ENCODE measurements around the gene SUCNR1. TPM values are rescaled to one million over a fixed set of nuclear protein-coding genes. Genes with fewer than 3 reads are reported as not detected.
"Not testable (repeated sequence)": the region's sequence is repeated elsewhere in the genome, so short reads cannot be mapped to it uniquely, and the experiment has no call there.

The SUCNR1 gene
- total RNA-seq, 1 donor from 2014 or later, result not detected

- H3K9me3 Mint-ChIP-seq (ENCODE audit: unreplicated experiment), result no peaks in the 10 kb centered on the region
- no peak overlapping the region for H3K4me3 Mint-ChIP-seq (ENCODE audit: unreplicated experiment)
- H3K36me3 Mint-ChIP-seq (ENCODE audit: unreplicated experiment), result no peaks in the 10 kb centered on the region
- no peak for DNase-seq (ENCODE audit: extremely low spot score, unreplicated experiment)
- TF ChIP-seq, protein P1, sequence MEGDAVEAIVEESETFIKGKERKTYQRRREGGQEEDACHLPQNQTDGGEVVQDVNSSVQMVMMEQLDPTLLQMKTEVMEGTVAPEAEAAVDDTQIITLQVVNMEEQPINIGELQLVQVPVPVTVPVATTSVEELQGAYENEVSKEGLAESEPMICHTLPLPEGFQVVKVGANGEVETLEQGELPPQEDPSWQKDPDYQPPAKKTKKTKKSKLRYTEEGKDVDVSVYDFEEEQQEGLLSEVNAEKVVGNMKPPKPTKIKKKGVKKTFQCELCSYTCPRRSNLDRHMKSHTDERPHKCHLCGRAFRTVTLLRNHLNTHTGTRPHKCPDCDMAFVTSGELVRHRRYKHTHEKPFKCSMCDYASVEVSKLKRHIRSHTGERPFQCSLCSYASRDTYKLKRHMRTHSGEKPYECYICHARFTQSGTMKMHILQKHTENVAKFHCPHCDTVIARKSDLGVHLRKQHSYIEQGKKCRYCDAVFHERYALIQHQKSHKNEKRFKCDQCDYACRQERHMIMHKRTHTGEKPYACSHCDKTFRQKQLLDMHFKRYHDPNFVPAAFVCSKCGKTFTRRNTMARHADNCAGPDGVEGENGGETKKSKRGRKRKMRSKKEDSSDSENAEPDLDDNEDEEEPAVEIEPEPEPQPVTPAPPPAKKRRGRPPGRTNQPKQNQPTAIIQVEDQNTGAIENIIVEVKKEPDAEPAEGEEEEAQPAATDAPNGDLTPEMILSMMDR (IDR thresholded peaks at IDR 0.05), result no peak
- H3K4me1 Mint-ChIP-seq (ENCODE audit: unreplicated experiment), result peaks cover 7% of the 10 kb centered on the region
- H3K27ac Mint-ChIP-seq (ENCODE audit: unreplicated experiment), result no peak overlapping the region
- no peaks in the 10 kb centered on the region for H3K27me3 Mint-ChIP-seq (ENCODE audit: unreplicated experiment)
These were observed 17.3 kb downstream of the SUCNR1 start for GRCh38 chr3:151890721-151891141.

- TF ChIP-seq, protein P1 (IDR thresholded peaks at IDR 0.05), result no peak
- H3K27me3 Mint-ChIP-seq (ENCODE audit: unreplicated experiment), result no peaks in the 10 kb centered on the region
- H3K9me3 Mint-ChIP-seq (ENCODE audit: unreplicated experiment), result no peaks in the 10 kb centered on the region
- H3K4me1 Mint-ChIP-seq (ENCODE audit: unreplicated experiment), result peaks cover 13% of the 10 kb centered on the region
- no peak for DNase-seq (ENCODE audit: extremely low spot score, unreplicated experiment)
- H3K36me3 Mint-ChIP-seq (ENCODE audit: unreplicated experiment), result no peaks in the 10 kb centered on the region
- no peak overlapping the region for H3K4me3 Mint-ChIP-seq (ENCODE audit: unreplicated experiment)
- H3K27ac Mint-ChIP-seq (ENCODE audit: unreplicated experiment), result no peak overlapping the region
These were observed 18.3 kb downstream of the SUCNR1 start for GRCh38 chr3:151891721-151892120.

- H3K4me3 Mint-ChIP-seq (ENCODE audit: unreplicated experiment), result no peak overlapping the region
- H3K27me3 Mint-ChIP-seq (ENCODE audit: unreplicated experiment), result no peaks in the 10 kb centered on the region
These were observed 20.8 kb downstream of the SUCNR1 start for GRCh38 chr3:151894219-151894618.

DNA sequence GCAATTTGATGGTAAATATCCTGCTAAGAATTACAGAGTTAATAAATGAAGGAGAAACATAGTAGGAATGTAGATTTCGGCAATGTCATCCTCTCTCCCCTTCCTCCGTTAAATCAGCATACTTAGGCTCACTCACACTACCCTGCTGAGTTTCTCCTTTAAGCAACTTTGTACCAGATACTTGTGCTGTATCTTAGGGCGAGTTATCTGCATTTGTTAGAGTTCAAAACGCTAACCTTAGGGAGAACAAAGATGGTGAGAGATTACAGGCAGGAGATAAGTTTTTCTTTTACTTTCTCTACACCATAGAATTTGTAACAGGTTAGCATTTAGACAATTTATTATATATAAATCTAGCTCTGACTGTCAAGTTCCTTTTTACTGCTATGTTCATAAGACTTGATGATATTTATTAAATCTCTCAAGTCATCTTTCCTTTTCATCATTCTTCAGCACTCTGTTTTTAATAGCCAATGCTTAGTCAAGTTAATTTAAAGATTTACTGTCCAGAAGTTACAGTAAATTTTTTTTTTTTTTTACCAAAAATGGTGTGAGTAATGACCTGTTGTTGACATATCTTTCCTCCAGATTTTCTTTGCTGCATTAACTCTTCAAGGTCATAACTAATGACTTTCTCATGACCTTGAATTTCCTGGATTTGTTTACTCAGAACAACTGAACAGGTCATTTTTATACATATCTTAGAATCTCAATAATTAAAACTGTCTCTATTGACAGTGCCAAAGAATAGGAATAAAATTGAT, 22.2 kb downstream of the SUCNR1 start:
- H3K27me3 Mint-ChIP-seq (ENCODE audit: unreplicated experiment), result no peaks in the 10 kb centered on the region
- no peak overlapping the region for H3K4me3 Mint-ChIP-seq (ENCODE audit: unreplicated experiment)
- peaks cover 24% of the 10 kb centered on the region for H3K4me1 Mint-ChIP-seq (ENCODE audit: unreplicated experiment)
- no peaks in the 10 kb centered on the region for H3K9me3 Mint-ChIP-seq (ENCODE audit: unreplicated experiment)
- H3K36me3 Mint-ChIP-seq (ENCODE audit: unreplicated experiment), result no peaks in the 10 kb centered on the region
- no peak overlapping the region for H3K27ac Mint-ChIP-seq (ENCODE audit: unreplicated experiment)
- TF ChIP-seq, protein P1 (IDR thresholded peaks at IDR 0.05), result no peak
- no peak for DNase-seq (ENCODE audit: extremely low spot score, unreplicated experiment)

More at GRCh38 chr3:151894219-151894618, 20.8 kb downstream of the SUCNR1 start:
- H3K4me1 Mint-ChIP-seq (ENCODE audit: unreplicated experiment), result peaks cover 13% of the 10 kb centered on the region
- no peaks in the 10 kb centered on the region for H3K36me3 Mint-ChIP-seq (ENCODE audit: unreplicated experiment)
- no peaks in the 10 kb centered on the region for H3K9me3 Mint-ChIP-seq (ENCODE audit: unreplicated experiment)
- H3K27ac Mint-ChIP-seq (ENCODE audit: unreplicated experiment), result no peak overlapping the region
- TF ChIP-seq, protein P1 (IDR thresholded peaks at IDR 0.05), result no peak
- DNase-seq (ENCODE audit: extremely low spot score, unreplicated experiment), result no peak

DNA sequence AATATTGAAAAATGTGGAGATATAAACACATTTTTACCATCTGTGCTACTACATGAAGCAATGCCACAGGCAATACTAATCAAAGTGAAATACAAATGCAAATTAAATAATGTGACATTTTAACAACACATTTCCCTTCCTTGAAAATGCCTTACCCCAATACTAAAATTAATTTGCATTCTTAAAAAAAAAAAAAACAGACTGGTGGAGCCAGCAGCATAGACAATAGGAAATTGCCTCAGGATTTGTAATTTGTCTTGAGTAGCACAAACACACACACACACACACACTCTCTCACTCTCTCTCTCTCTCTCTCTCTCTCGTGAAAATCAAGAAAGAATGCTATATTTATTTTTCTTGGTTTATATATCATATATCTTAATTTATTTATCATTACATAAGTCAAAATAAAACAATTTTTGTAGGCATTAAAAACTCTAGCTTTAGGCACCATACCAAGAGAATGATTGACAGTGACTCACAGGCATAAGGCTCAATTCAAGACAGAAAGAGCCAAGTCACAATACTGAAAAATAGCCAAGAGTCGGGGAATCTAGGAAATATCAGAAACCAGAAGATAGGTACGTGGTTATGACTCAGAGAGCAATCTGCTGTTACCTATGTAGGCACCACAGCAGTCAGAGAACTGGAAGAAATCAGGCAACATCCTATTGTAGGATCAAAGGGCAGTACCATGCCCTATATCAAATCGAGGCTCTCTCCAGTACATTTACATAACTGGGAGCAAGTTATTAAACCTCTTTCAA, 23.0 kb downstream of the SUCNR1 start:
- DNase-seq (ENCODE audit: extremely low spot score, unreplicated experiment), result no peak
- Mint-ChIP-seq H3K27me3 (ENCODE audit: unreplicated experiment) (no peaks in the 10 kb centered on the region), H3K4me3 (ENCODE audit: unreplicated experiment) (no peak overlapping the region), H3K27ac (ENCODE audit: unreplicated experiment) (no peak overlapping the region), H3K4me1 (ENCODE audit: unreplicated experiment) (peaks cover 31% of the 10 kb centered on the region), H3K36me3 (ENCODE audit: unreplicated experiment) (no peaks in the 10 kb centered on the region), H3K9me3 (ENCODE audit: unreplicated experiment) (no peaks in the 10 kb centered on the region)
- TF ChIP-seq, protein P1 (IDR thresholded peaks at IDR 0.05), result no peak

GRCh38 chr3:151898121-151898520, 24.7 kb downstream of the SUCNR1 start:
- not testable (repeated sequence) for H3K36me3 Mint-ChIP-seq (ENCODE audit: unreplicated experiment); H3K4me3 Mint-ChIP-seq (ENCODE audit: unreplicated experiment); DNase-seq (ENCODE audit: extremely low spot score, unreplicated experiment); H3K27ac Mint-ChIP-seq (ENCODE audit: unreplicated experiment); H3K9me3 Mint-ChIP-seq (ENCODE audit: unreplicated experiment); H3K27me3 Mint-ChIP-seq (ENCODE audit: unreplicated experiment)
- H3K4me1 Mint-ChIP-seq (ENCODE audit: unreplicated experiment), result peaks cover 40% of the 10 kb centered on the region

DNA sequence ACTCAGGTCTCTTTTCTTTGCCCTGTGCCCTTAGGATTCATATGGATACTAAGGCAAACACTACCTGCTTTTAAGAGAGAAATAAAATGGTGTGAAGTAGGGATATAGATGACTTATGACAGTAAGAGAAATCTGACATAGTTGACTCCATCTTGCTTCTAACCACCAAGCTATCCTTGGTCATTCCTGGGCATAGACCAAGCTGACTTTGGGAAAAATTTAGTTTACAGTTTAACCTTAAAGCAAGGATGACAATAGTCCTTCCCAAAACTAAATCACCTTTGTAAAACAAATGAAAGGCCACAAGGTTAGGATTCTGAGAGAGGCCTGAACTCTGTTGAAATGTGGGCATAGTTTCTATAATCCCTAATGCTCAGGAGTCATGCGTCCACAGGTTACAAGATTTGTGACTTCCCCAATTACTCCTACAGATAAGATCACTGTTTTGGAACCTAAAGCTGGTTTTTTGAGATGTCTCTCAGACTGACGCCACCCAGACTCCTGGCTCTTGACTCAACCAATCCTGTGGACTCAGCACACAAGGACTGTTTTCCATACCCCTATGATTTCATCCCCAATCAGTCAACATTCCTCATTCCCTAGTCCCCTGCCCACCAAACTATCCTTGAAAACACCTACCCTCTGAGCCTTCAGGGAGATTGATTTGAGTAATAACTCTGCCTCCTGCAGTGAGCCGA, 25.3 kb downstream of the SUCNR1 start:
- H3K9me3 Mint-ChIP-seq (ENCODE audit: unreplicated experiment); DNase-seq (ENCODE audit: extremely low spot score, unreplicated experiment); H3K4me3 Mint-ChIP-seq (ENCODE audit: unreplicated experiment); H3K36me3 Mint-ChIP-seq (ENCODE audit: unreplicated experiment); H3K27ac Mint-ChIP-seq (ENCODE audit: unreplicated experiment); H3K27me3 Mint-ChIP-seq (ENCODE audit: unreplicated experiment): not testable (repeated sequence)
- H3K4me1 Mint-ChIP-seq (ENCODE audit: unreplicated experiment), result peaks cover 46% of the 10 kb centered on the region
